Heart right ventricle (tissue), 16 donors: ENCODE measurements around the gene LCMT1. TPM values are rescaled to one million over a fixed set of nuclear protein-coding genes. Genes with fewer than 3 reads are reported as not detected.

Experiments used
- ATAC-seq, 8 donors: fragments of 200-7000 bp; cut with Tn5 transposase; one replicate each; pipeline ENCODE4 v1.9.1; 2020; ENCODE audit warnings: mild to moderate bottlenecking in 8 of 8, moderate library complexity in 8 of 8, moderate number of reproducible peaks in 1 of 8
- DNase-seq, 2 donors: peaks; one replicate each; pipeline ENCODE4 v3.0.0-alpha.2; 2020
- H3K27ac ChIP-seq, 10 donors: fragments of 200-600 bp; sonication (generic) in 2 of 10; one replicate each; pipeline versions ENCODE4 v1.5.0 to v1.8.0; 2020 to 2022; ENCODE audit warnings: mild to moderate bottlenecking in 3 of 10
- H3K27me3 ChIP-seq, 7 donors: fragments of 200-600 bp; one replicate each; pipeline ENCODE4 v1.8.0; 2021 to 2022; ENCODE audit warnings: mild to moderate bottlenecking in 2 of 7
- H3K36me3 ChIP-seq, 9 donors: fragments of 200-600 bp; sonication (generic) in 1 of 9; one replicate each; pipeline versions ENCODE4 v1.5.0 to v1.8.0; 2020 to 2022; ENCODE audit warnings: mild to moderate bottlenecking in 2 of 9
- H3K4me1 ChIP-seq, 9 donors: fragments of 200-600 bp; sonication (generic) in 1 of 9; one replicate each; pipeline versions ENCODE4 v1.5.0 to v1.8.0; 2020 to 2022; ENCODE audit warnings: mild to moderate bottlenecking in 4 of 9
- H3K4me3 ChIP-seq, 10 donors: fragments of 200-600 bp; sonication (generic) in 2 of 10; one replicate each; pipeline versions ENCODE4 v1.5.0 to v1.8.0; 2020 to 2022; ENCODE audit warnings: mild to moderate bottlenecking in 7 of 10, moderate library complexity in 2 of 10
- H3K9me3 ChIP-seq, 11 donors: fragments of 200-600 bp in 10 of 11; sonication (generic) in 2 of 11; one replicate each; pipeline versions ENCODE4 v1.5.0 to v1.8.0; 2013 to 2022; ENCODE audit warnings: mild to moderate bottlenecking in 2 of 11, control low read depth in 1 of 11, moderate library complexity in 1 of 11
- CTCF ChIP-seq, 9 donors: fragments of 200-600 bp; sonication (generic) in 2 of 9; IDR thresholded peaks; one replicate each; pipeline versions ENCODE4 v1.5.0 to v1.8.0; 2021 to 2022; ENCODE audit warnings: antibody characterized with exemption in 9 of 9, mild to moderate bottlenecking in 5 of 9, moderate library complexity in 1 of 9
- WGBS, 2 donors: extraction: QIAGEN DNeasy Blood & Tissue Kit; methylation state at CpG; one replicate each; pipeline ENCODE4 v1.1.7; 2013; ENCODE audit warnings: inconsistent platforms in 1 of 2; 5-methylcytosine and 5-hydroxymethylcytosine counted together
- intact Hi-C, 10 donors: fragments of 100-400 bp; cut with DNase I; formaldehyde crosslinking; loops; one replicate each; pipeline versions ENCODE4 v1.11.1 to v1.14.2; 2022
- polyA plus RNA-seq, 2 donors: library from polyadenylated mRNA; stranded (reverse); fragments of 200-250 nt; gene quantifications; one replicate each; pipeline ENCODE4 v1.2.3, GENCODE V29; 2013
- total RNA-seq, 10 donors: library from RNA; stranded (reverse); fragmentation: NEBNext Ultra II Directional in 3 of 10; extraction: Animal tissue kit (Norgen Biotek cat#: 25700) in 3 of 10; gene quantifications; one replicate each; pipeline versions ENCODE4 v1.2.1 to v1.2.4, GENCODE V29; 2021 to 2023
- donor health status: Arrhythmogenic right ventricular cardiomyopathy.
- donor health status: ischemic (EF 13 %, LVEDD 7.1; RV severe dilation, severe dysfunction).
- donor health status: healthy with polysubstance abuse.
- donor health status: DM: no; HTN: yes; CAD: no.
- donor health status: DM: no; HTN: no; CAD: no.
- donor health status: ischemic (EF 25% LVEDD 6.9; RV normal size, moderate dysfunction).
- donor health status: ischemic (EF 25% LVEDD 5.7; RV mildly dilated, moderate dysfunction).
- donor health status: healthy.
- donor health status: DM: yes; HTN: yes; CAD: no.
- donor health status: Ischemic cardiomyopathy.
- donor health status: ischemic (EF 35%, LVEDD 5.7; RV mildly dilated, moderate dysfunction).
- donor health status: nonischemic (EF 11% LVEDD 7.7; RV severe dilation, severe dysfunction).
- donor health status: DM: yes; HTN: yes; CAD: no.
- donor health status: PGD.
- donor health status: ischemic (EF 29% LVEDD 5.4; RV normal size, mild dysfunction).
- donor health status: nonischemic (EF 23%, LVEDD 6.1; RV moderate dilation, normal function).

The LCMT1 gene
- total and polyA plus RNA-seq, 12 donors: 36.2 to 49.1 (median 44.2) TPM

- intact Hi-C loops: no loop called here
- 93 to 95% methylated on average over 9 of the region's 9 CpGs for WGBS, 2 donors
These were observed 29.8 kb upstream of the LCMT1 start for GRCh38 chr16:25081702-25082101.

GRCh38 chr16:25083065-25083464, 28.5 kb upstream of the LCMT1 start:
- whole genome bisulfite sequencing, 2 donors: 85 to 89% methylated on average over 6 of the region's 6 CpGs
- no peaks in the 10 kb centered on the region for H3K9me3 ChIP-seq
- no peak for TF ChIP-seq CTCF (IDR thresholded peaks at IDR 0.05)
- H3K36me3 ChIP-seq: no peaks in the 10 kb centered on the region
- H3K27ac ChIP-seq: no peak overlapping the region
- intact Hi-C loops: no loop called here
- no peak for DNase-seq
- H3K4me1 ChIP-seq: no peaks in the 10 kb centered on the region
- ATAC-seq: no peak
- no peaks in the 10 kb centered on the region for H3K27me3 ChIP-seq
- H3K4me3 ChIP-seq: no peak overlapping the region

More at GRCh38 chr16:25081702-25082101, 29.8 kb upstream of the LCMT1 start:
- no peak for ATAC-seq
- Histone ChIP-seq H3K36me3 (no peaks in the 10 kb centered on the region), H3K9me3 (no peaks in the 10 kb centered on the region), H3K4me1 (no peaks in the 10 kb centered on the region), H3K4me3 (no peak overlapping the region), H3K27ac (no peak overlapping the region), H3K27me3 (no peaks in the 10 kb centered on the region)
- DNase-seq: no peak
- TF ChIP-seq CTCF (IDR thresholded peaks at IDR 0.05): no peak

- TF ChIP-seq CTCF (IDR thresholded peaks at IDR 0.05): no peak
- WGBS, 2 donors: 83 to 90% methylated on average over 6 of the region's 6 CpGs
- DNase-seq: no peak
These were observed 27.8 kb upstream of the LCMT1 start for GRCh38 chr16:25083701-25084100.

GRCh38 chr16:25084797-25085196, 26.7 kb upstream of the LCMT1 start:
- intact Hi-C loops: no loop called here
- Histone ChIP-seq H3K36me3 (no peaks in the 10 kb centered on the region), H3K27ac (no peak overlapping the region), H3K4me1 (no peaks in the 10 kb centered on the region), H3K27me3 (no peaks in the 10 kb centered on the region), H3K9me3 (no peaks in the 10 kb centered on the region), H3K4me3 (no peak overlapping the region)
- no peak for TF ChIP-seq CTCF (IDR thresholded peaks at IDR 0.05)
- ATAC-seq: no peak
- 76 to 82% methylated on average over 6 of the region's 6 CpGs for WGBS, 2 donors
- no peak for DNase-seq

More at GRCh38 chr16:25083701-25084100, 27.8 kb upstream of the LCMT1 start:
- Histone ChIP-seq H3K4me1 (no peaks in the 10 kb centered on the region), H3K9me3 (no peaks in the 10 kb centered on the region), H3K27ac (no peak overlapping the region), H3K36me3 (no peaks in the 10 kb centered on the region), H3K27me3 (no peaks in the 10 kb centered on the region), H3K4me3 (no peak overlapping the region)
- no peak for ATAC-seq
- intact Hi-C loops: no loop called here
